Measurements from ENCODE around the gene ALPK3. TPM values are rescaled to one million over a fixed set of nuclear protein-coding genes. Genes with fewer than 3 reads are reported as not detected.
A peak's percentile ranks its signal among the peaks of the same experiment; 100 is the strongest.

Gene ALPK3
- total and polyA plus RNA-seq, 9 of the 15 experiments (the other 6 are each of a cell fraction or from before 2014, with no cell fraction given), result 0.04 to 1.0 (median 0.07) TPM; not detected in 2

DNA sequence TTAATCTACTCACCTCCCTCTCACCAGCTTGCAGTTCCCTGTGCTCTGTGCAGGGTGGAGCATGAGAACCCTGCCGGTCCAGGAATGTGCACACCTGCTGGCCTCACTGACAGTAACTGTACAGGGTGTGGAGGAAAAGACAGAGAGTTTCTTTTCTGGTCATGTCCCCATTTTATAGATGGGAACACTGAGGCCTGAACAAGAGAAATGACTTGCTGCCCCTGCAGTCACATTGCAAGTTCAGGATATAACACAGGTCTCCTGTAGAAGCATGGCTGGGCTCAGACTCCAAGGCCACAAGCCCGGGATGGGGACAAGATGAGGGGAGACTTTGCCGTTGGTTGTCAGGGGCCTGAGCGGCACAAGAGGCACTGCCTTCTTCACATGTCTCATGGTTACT, 90.6 kb downstream of the ALPK3 start (continued):
- TF ChIP-seq, protein P1, sequence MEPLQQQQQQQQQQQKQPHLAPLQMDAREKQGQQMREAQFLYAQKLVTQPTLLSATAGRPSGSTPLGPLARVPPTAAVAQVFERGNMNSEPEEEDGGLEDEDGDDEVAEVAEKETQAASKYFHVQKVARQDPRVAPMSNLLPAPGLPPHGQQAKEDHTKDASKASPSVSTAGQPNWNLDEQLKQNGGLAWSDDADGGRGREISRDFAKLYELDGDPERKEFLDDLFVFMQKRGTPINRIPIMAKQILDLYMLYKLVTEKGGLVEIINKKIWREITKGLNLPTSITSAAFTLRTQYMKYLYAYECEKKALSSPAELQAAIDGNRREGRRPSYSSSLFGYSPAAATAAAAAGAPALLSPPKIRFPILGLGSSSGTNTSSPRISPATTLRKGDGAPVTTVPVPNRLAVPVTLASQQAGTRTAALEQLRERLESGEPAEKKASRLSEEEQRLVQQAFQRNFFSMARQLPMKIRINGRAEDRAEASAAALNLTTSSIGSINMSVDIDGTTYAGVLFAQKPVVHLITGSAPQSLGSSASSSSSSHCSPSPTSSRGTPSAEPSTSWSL (CRISPR knock-in tag; IDR thresholded peaks at IDR 0.05; ENCODE audit: borderline replicate concordance), result no peak
- TF ChIP-seq HDAC2 (IDR thresholded peaks at IDR 0.05) (peak; percentile 90), FIP1L1 (IDR thresholded peaks at IDR 0.05; ENCODE audit: low read depth, low read length, poor library complexity, severe bottlenecking) (no peak), HDAC8 (tag; IDR thresholded peaks at IDR 0.05) (no peak), CBX1 (IDR thresholded peaks at IDR 0.05; ENCODE audit: low read depth) (peak; percentile 74), CBFA2T2 (conservative IDR thresholded peaks at IDR 0.05) (no peak), BCOR (IDR thresholded peaks at IDR 0.05) (peak; percentile 99), NR1H2 (CRISPR knock-in tag; IDR thresholded peaks at IDR 0.05) (no peak), BACH1 (tag; IDR thresholded peaks at IDR 0.05) (no peak), BMI1 (IDR thresholded peaks at IDR 0.05; ENCODE audit: low read length) (no peak), POLR3A (IDR thresholded peaks at IDR 0.05; ENCODE audit: borderline replicate concordance, extremely low read depth, insufficient read depth, insufficient read length) (no peak), ZC3H11A (IDR thresholded peaks at IDR 0.05; ENCODE audit: low read depth, low read length) (no peak), HOXB6 (CRISPR knock-in tag; IDR thresholded peaks at IDR 0.05; ENCODE audit: borderline replicate concordance) (no peak), DPF2 (IDR thresholded peaks at IDR 0.05) (no peak), ZC3H4 (CRISPR knock-in tag; IDR thresholded peaks at IDR 0.05; ENCODE audit: borderline replicate concordance) (no peak), MTF1 (CRISPR knock-in tag; IDR thresholded peaks at IDR 0.05; ENCODE audit: borderline replicate concordance) (no peak), ZNF695 (CRISPR knock-in tag; IDR thresholded peaks at IDR 0.05) (no peak), ARHGAP35 (IDR thresholded peaks at IDR 0.05; ENCODE audit: partially characterized antibody) (no peak), FOS (IDR thresholded peaks at IDR 0.05; ENCODE audit: extremely low read depth, insufficient read length) (no peak), ZNF197 (CRISPR knock-in tag; IDR thresholded peaks at IDR 0.05; ENCODE audit: low read depth) (no peak), ZNF12 (CRISPR knock-in tag; IDR thresholded peaks at IDR 0.05) (no peak), TEAD1 (CRISPR knock-in tag; IDR thresholded peaks at IDR 0.05) (no peak), KDM1A (IDR thresholded peaks at IDR 0.05) (peak; percentile 84 to 94), ZNF561 (CRISPR knock-in tag; conservative IDR thresholded peaks at IDR 0.05) (no peak), SRSF3 (IDR thresholded peaks at IDR 0.05; ENCODE audit: insufficient read depth, low read length) (no peak), BRD9 (IDR thresholded peaks at IDR 0.05; ENCODE audit: low read depth, partially characterized antibody) (no peak), ZNF77 (CRISPR knock-in tag; IDR thresholded peaks at IDR 0.05) (no peak)
- TF ChIP-seq, protein P2, sequence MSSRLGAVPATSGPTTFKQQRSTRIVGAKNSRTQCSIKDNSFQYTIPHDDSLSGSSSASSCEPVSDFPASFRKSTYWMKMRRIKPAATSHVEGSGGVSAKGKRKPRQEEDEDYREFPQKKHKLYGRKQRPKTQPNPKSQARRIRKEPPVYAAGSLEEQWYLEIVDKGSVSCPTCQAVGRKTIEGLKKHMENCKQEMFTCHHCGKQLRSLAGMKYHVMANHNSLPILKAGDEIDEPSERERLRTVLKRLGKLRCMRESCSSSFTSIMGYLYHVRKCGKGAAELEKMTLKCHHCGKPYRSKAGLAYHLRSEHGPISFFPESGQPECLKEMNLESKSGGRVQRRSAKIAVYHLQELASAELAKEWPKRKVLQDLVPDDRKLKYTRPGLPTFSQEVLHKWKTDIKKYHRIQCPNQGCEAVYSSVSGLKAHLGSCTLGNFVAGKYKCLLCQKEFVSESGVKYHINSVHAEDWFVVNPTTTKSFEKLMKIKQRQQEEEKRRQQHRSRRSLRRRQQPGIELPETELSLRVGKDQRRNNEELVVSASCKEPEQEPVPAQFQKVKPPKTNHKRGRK (tag; IDR thresholded peaks at IDR 0.05), result no peak
- TF ChIP-seq, protein P3, sequence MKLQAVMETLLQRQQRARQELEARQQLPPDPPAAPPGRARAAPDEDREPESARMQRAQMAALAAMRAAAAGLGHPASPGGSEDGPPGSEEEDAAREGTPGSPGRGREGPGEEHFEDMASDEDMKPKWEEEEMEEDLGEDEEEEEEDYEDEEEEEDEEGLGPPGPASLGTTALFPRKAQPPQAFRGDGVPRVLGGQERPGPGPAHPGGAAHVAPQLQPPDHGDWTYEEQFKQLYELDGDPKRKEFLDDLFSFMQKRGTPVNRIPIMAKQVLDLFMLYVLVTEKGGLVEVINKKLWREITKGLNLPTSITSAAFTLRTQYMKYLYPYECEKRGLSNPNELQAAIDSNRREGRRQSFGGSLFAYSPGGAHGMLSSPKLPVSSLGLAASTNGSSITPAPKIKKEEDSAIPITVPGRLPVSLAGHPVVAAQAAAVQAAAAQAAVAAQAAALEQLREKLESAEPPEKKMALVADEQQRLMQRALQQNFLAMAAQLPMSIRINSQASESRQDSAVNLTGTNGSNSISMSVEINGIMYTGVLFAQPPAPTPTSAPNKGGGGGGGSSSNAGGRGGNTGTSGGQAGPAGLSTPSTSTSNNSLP (IDR thresholded peaks at IDR 0.05; ENCODE audit: borderline replicate concordance, low read depth, low read length), result no peak

Data from K562 (cell line).